GM12878 (cell line): ENCODE results near the gene PLEK2. TPM values are rescaled to one million over a fixed set of nuclear protein-coding genes. Genes with fewer than 3 reads are reported as not detected.

Experiments used
- ATAC-seq: fragments of 200-7000 bp; cut with Tn5 transposase; 3 replicates; pipeline ENCODE4 v1.9.1; 2020; ENCODE audit warnings: mild to moderate bottlenecking, moderate library complexity
- BruUV-seq: library from RNA; stranded (reverse); fragments of 400-500 nt; replicated peaks from 2 replicates; lab custom pipeline; 2021; lab: Mats Ljungman, UMichigan
- CTCF ChIA-PET: fragments of 300-600 bp; sonication (Branson Sonifier 250); formaldehyde crosslinking; extraction: SDS; loops from one replicate; lab custom pipeline; 2021; ENCODE audit warnings: inconsistent platforms; lab: Yijun Ruan, JAX
- POLR2A ChIA-PET: fragments of 350-600 bp; formaldehyde crosslinking; extraction: SDS; loops from one replicate; lab custom pipeline; 2021; ENCODE audit warnings: inconsistent platforms; lab: Charles Lee
- RAD21 ChIA-PET: fragments of 300-600 bp; sonication (Branson Sonifier 250); formaldehyde crosslinking; loops from one replicate; lab custom pipeline; 2023; ENCODE audit warnings: antibody characterized with exemption; ENCODE audit not compliant: unreplicated experiment; lab: Charles Lee
- SMC1A ChIA-PET: fragments of 300-600 bp; sonication (Branson Sonifier 250); formaldehyde crosslinking; loops from one replicate; lab custom pipeline; 2023; ENCODE audit not compliant: unreplicated experiment, uncharacterized antibody; lab: Charles Lee
- DNase-seq: peaks from one replicate; pipeline ENCODE4 v3.0.0-alpha.2; 2011; ENCODE audit warnings: low read depth, low spot score
- FAIRE-seq: peaks from 3 replicates; lab custom pipeline; 2011; peaks lifted over from hg19 to GRCh38; lab: Jason Lieb, UNC
- H2AFZ ChIP-seq: 2 replicates; pipeline ENCODE4 v1.6.0; 2011; ENCODE audit warnings: low read depth, low read length, control low read depth; ENCODE audit not compliant: control insufficient read depth
- H3K27ac ChIP-seq: 2 replicates; pipeline ENCODE4 v1.5.1; 2011; ENCODE audit warnings: control low read depth; ENCODE audit not compliant: control insufficient read depth, insufficient read depth
- H3K27me3 ChIP-seq, 2 experiments: replicated peaks in 1 of 2; 2 replicates each; pipeline versions ENCODE4 v1.6.0 to v1.6.1; 2011; ENCODE audit warnings: low read length in 1 of 2; ENCODE audit not compliant: control insufficient read depth in 2 of 2, insufficient read depth in 2 of 2
- H3K36me3 ChIP-seq, 2 experiments: 2 replicates each; pipeline ENCODE4 v1.5.1; 2011; ENCODE audit warnings: low read length in 1 of 2; ENCODE audit not compliant: control insufficient read depth in 2 of 2, insufficient read depth in 2 of 2
- H3K4me1 ChIP-seq: 2 replicates; pipeline ENCODE4 v1.6.1; 2011; ENCODE audit warnings: mild to moderate bottlenecking, low read length, moderate library complexity, mixed read lengths; ENCODE audit not compliant: control insufficient read depth, insufficient read depth
- H3K4me2 ChIP-seq: 2 replicates; pipeline ENCODE4 v1.6.0; 2011; ENCODE audit warnings: control low read depth; ENCODE audit not compliant: control insufficient read depth, insufficient read depth
- H3K4me3 ChIP-seq: fragments of 200-600 bp; sonication (generic); 2 replicates; pipeline ENCODE4 v1.5.1; 2016
- H3K79me2 ChIP-seq: 2 replicates; pipeline ENCODE4 v1.6.0; 2011; ENCODE audit warnings: low read length; ENCODE audit not compliant: control insufficient read depth, insufficient read depth
- H3K9ac ChIP-seq: 2 replicates; pipeline ENCODE4 v1.8.0; 2011; ENCODE audit warnings: low read length, control low read depth, mixed read lengths; ENCODE audit not compliant: control insufficient read depth, insufficient read depth
- H3K9me3 ChIP-seq: replicated peaks from 3 replicates; pipeline ENCODE4 v1.5.1; 2011; ENCODE audit warnings: mild to moderate bottlenecking, low read length; ENCODE audit not compliant: control insufficient read depth, insufficient read depth
- H4K20me1 ChIP-seq: 2 replicates; pipeline ENCODE4 v1.6.0; 2011; ENCODE audit not compliant: control insufficient read depth, insufficient read depth
- MTA3 ChIP-seq: IDR thresholded peaks from 2 replicates; pipeline ENCODE4 v1.6.1; 2012; ENCODE audit warnings: low read length, inconsistent platforms, borderline replicate concordance
- MYC ChIP-seq: IDR thresholded peaks from 2 replicates; pipeline ENCODE4 v1.6.1; 2011; ENCODE audit warnings: mild to moderate bottlenecking, low read length, moderate library complexity, inconsistent platforms; ENCODE audit not compliant: insufficient read depth, insufficient replicate concordance, insufficient read length, severe bottlenecking
- RB1 ChIP-seq: fragments of 450-650 bp; formaldehyde crosslinking; IDR thresholded peaks from 2 replicates; pipeline ENCODE4 v1.6.1; 2017; ENCODE audit warnings: mild to moderate bottlenecking, borderline replicate concordance
- SUZ12 ChIP-seq: fragments of 200-600 bp; sonication (generic); IDR thresholded peaks from one replicate; pipeline ENCODE4 v1.6.1; 2018; ENCODE audit warnings: antibody characterized with exemption, mild to moderate bottlenecking; ENCODE audit not compliant: unreplicated experiment
- TCF3 ChIP-seq: IDR thresholded peaks from 2 replicates; pipeline ENCODE4 v1.6.1; 2012; ENCODE audit warnings: low read depth, mild to moderate bottlenecking, low read length, borderline replicate concordance; ENCODE audit not compliant: insufficient read depth
- WRNIP1 ChIP-seq: IDR thresholded peaks from 2 replicates; pipeline ENCODE4 v1.6.1; 2011; ENCODE audit warnings: low read depth, low read length, improper control_type of control experiment, borderline replicate concordance
- YBX1 ChIP-seq: fragments of 450-650 bp; IDR thresholded peaks from 2 replicates; pipeline ENCODE4 v1.6.1; 2016; ENCODE audit warnings: antibody characterized with exemption
- WGBS: methylation state at CpG from one replicate; pipeline ENCODE4 v1.1.6; 2016; ENCODE audit warnings: low lambda C conversion rate; ENCODE audit not compliant: insufficient replicate concordance, insufficient coverage; ENCODE audit errors: missing lambda C conversion rate; 5-methylcytosine and 5-hydroxymethylcytosine counted together
- in situ Hi-C: fragments of 300-500 bp; cut with MboI; formaldehyde crosslinking; loops from 9 replicates; pipeline ENCODE4 v1.14.3; 2018; ENCODE audit warnings: mixed read lengths
- intact Hi-C: fragments of 100-400 bp; cut with micrococcal nuclease; formaldehyde crosslinking; loops from one replicate; pipeline ENCODE4 v1.14.2; 2022; ENCODE audit not compliant: unreplicated experiment
- polyA plus RNA-seq, 11 experiments: library from polyadenylated mRNA; depleted of rRNA in 4 of 11; unstranded in 6 of 11; stranded (reverse) in 5 of 11; fragments of >200 nt; fragmentation: Nextera tagmentation in 4 of 11; fragmentation: Illumina TruSeq in 1 of 11; extraction: Ambion mirVana in 4 of 11; extraction: Trizol in 1 of 11; gene quantifications; 1 replicate in 1 of 11; 2 replicates in 10 of 11; pipeline versions ENCODE4 v1.2.1 to v1.2.3, GENCODE V29; 2011 to 2016; ENCODE audit warnings: inconsistent platforms in 2 of 11, missing spikeins in 2 of 11, low read depth in 1 of 11
- total RNA-seq, 4 experiments: library from RNA; depleted of rRNA in 3 of 4; stranded (reverse); fragments of >200 nt in 3 of 4; fragmentation: Illumina TruSeq in 1 of 4; extraction: Trizol in 1 of 4; gene quantifications; 2 replicates each; pipeline versions ENCODE4 v1.2.1 to v1.2.3, GENCODE V29; 2013 to 2021
- TF ChIP-seq, protein P1 (sequence below): IDR thresholded peaks from 2 replicates; pipeline ENCODE4 v1.6.1; 2012; ENCODE audit warnings: mild to moderate bottlenecking, low read depth, low read length
- TF ChIP-seq, protein P2 (sequence below): IDR thresholded peaks from 2 replicates; pipeline ENCODE4 v1.6.1; 2012; ENCODE audit warnings: low read depth, low read length, improper control_type of control experiment

PLEK2 gene
- total and polyA plus RNA-seq, 10 of the 15 experiments (the other 5 are each of a cell fraction or from before 2014, with no cell fraction given), result 0.08 to 0.20 TPM; not detected in 8

DNA sequence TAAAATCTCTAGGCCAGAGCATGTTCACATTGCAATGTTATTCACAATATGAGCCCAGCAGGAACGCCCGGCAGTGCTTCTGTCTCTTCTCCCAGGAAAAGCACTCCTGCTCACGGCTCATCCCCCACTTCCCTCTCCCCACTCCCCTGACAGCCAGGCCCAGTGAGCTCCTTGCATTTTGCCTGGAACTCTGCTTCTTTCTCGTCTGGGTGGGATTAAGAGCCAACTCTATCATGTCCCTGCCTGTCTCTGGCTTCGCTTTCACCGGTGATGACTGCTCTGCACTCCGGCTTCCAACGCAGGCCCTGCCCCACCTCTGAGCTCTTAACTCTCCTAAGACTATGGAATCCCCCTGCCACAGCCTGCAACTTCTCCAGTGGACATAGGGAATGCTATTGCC is 2.5 kb downstream of the PLEK2 start:
- intact Hi-C loops, result no loop called here
- Histone ChIP-seq H3K4me3 (no peak overlapping the region), H3K4me2 (no peak overlapping the region), H3K9me3 (no peaks in the 10 kb centered on the region)
- RAD21 ChIA-PET, result no interaction called here
- no peak for ATAC-seq
- TF ChIP-seq YBX1 (no peak), TCF3 (no peak), SUZ12 (no peak), WRNIP1 (no peak), RB1 (no peak), MYC (no peak), MTA3 (no peak)
- TF ChIP-seq, protein P1, sequence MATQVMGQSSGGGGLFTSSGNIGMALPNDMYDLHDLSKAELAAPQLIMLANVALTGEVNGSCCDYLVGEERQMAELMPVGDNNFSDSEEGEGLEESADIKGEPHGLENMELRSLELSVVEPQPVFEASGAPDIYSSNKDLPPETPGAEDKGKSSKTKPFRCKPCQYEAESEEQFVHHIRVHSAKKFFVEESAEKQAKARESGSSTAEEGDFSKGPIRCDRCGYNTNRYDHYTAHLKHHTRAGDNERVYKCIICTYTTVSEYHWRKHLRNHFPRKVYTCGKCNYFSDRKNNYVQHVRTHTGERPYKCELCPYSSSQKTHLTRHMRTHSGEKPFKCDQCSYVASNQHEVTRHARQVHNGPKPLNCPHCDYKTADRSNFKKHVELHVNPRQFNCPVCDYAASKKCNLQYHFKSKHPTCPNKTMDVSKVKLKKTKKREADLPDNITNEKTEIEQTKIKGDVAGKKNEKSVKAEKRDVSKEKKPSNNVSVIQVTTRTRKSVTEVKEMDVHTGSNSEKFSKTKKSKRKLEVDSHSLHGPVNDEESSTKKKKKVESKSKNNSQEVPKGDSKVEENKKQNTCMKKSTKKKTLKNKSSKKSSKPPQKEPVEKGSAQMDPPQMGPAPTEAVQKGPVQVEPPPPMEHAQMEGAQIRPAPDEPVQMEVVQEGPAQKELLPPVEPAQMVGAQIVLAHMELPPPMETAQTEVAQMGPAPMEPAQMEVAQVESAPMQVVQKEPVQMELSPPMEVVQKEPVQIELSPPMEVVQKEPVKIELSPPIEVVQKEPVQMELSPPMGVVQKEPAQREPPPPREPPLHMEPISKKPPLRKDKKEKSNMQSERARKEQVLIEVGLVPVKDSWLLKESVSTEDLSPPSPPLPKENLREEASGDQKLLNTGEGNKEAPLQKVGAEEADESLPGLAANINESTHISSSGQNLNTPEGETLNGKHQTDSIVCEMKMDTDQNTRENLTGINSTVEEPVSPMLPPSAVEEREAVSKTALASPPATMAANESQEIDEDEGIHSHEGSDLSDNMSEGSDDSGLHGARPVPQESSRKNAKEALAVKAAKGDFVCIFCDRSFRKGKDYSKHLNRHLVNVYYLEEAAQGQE, result no peak
- TF ChIP-seq, protein P2, sequence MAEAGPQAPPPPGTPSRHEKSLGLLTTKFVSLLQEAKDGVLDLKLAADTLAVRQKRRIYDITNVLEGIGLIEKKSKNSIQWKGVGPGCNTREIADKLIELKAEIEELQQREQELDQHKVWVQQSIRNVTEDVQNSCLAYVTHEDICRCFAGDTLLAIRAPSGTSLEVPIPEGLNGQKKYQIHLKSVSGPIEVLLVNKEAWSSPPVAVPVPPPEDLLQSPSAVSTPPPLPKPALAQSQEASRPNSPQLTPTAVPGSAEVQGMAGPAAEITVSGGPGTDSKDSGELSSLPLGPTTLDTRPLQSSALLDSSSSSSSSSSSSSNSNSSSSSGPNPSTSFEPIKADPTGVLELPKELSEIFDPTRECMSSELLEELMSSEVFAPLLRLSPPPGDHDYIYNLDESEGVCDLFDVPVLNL, result no peak
- TF ChIP-seq, all 136 proteins: peak for 0
- no TSS peak for BruUV-seq
- Histone ChIP-seq H3K27ac (no peak overlapping the region), H3K9ac (no peak overlapping the region), H2AFZ (no peak overlapping the region), H3K79me2 (no peaks in the 10 kb centered on the region), H3K27me3 (no peaks in the 10 kb centered on the region), H3K36me3 (no peaks in the 10 kb centered on the region), H4K20me1 (no peaks in the 10 kb centered on the region), H3K4me1 (no peaks in the 10 kb centered on the region)
- 82% methylated on average over 8 of the region's 8 CpGs for WGBS
- SMC1A ChIA-PET, result no interaction called here
- in situ Hi-C loops, result no loop called here
- CTCF ChIA-PET, result interaction anchor here (0.7 to 0.8 kb wide), 2 partner anchors 33 to 295 kb away, joined by 3 to 4 read pairs; no protein-coding TSS in a partner anchor
- no peak for DNase-seq
- POLR2A ChIA-PET, result no interaction called here
- no peak for FAIRE-seq
